ENCODE data around the gene OGFOD3.

The OGFOD3 gene

DNA sequence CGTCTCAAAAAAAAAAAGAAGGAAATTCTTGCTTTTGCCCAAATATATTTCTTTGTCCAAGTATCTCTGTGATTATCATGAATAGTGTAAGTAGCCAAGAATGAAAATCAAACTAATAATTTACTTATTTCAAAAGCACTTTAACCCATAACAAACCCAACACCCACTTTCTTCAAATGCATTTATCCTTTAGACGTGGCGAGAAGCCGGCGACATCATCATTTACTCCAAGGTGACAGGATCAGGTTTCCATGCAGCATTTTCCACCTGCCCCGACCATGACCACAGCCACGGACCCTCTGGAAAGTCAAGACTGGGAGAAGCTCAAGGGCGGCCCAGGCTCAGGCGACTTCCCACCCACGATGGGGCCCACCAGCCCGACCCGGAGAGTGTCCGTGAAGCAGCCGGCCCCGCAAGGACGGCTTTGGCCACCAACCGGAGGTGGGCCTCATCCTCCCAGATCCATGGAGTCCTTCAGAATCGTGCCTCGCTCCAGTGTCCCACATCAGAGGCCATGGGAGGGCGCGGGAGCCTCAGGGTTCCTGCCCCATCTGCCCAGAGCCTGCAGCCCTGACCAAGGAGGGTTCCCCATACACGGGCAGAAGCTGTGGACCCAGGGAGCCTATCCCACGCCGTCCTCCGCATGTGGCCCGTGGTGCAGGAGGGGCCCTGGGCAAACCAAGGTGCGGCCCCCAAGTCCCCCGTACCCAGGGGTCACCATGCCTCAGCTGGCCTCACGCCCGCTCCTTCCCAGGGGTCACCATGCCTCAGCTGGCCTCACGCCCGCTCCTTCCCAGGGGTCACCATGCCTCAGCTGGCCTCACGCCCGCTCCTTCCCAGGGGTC lies 28.1 kb downstream of the OGFOD3 start:
- H3K36me3 ChIP-seq (ENCODE audit: control insufficient read depth in 5 of 5, insufficient read depth in 5 of 5, low read length in 5 of 5), result peaks cover 0 to 27% (median 17%) of the 10 kb centered on the region in 5 donors
- no peak overlapping the region for H3K4me3 ChIP-seq (ENCODE audit: low read depth in 1 of 5, low read length in 5 of 5)
- H3K27me3 ChIP-seq (ENCODE audit: control insufficient read depth in 5 of 5, insufficient read depth in 4 of 5, low read length in 5 of 5), result peaks cover 5 to 24% (median 23%) of the 10 kb centered on the region in 5 donors
- peaks cover 0 to 28% (median 11%) of the 10 kb centered on the region in 5 donors for H3K4me1 ChIP-seq (ENCODE audit: control insufficient read depth in 5 of 5, insufficient read depth in 5 of 5, low read length in 5 of 5)
- no peaks in the 10 kb centered on the region for H3K9me3 ChIP-seq (ENCODE audit: control insufficient read depth in 5 of 5, low read length in 5 of 5)
- H3K9ac ChIP-seq (ENCODE audit: low read length in 5 of 5), result no peak overlapping the region
- H3K27ac ChIP-seq (ENCODE audit: low read depth, low read length), result no peak overlapping the region

DNA sequence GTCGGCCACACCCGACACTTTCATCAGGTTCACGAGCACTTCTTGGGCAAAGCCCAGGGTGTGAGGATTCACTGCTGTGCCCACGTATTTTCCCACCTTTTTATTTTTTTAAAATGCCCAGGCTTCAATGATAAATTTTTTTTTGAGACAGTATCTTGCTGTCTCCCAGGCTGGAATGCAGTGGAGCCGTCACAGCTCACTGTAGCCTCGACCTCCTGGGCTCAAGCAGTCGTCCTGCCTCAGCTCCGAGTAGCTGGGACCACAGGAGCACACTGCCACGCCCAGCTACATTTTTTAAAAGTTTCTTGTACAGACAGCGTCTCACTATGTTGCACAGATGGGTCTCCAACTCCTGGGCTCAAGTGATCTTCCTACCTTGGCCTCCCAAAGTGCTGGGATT lies 29.0 kb downstream of the OGFOD3 start:
- H3K27ac ChIP-seq (ENCODE audit: low read depth, low read length), result no peak overlapping the region
- H3K36me3 ChIP-seq (ENCODE audit: control insufficient read depth in 5 of 5, insufficient read depth in 5 of 5, low read length in 5 of 5), result peaks cover 0 to 27% (median 17%) of the 10 kb centered on the region in 5 donors
- no peaks in the 10 kb centered on the region for H3K9me3 ChIP-seq (ENCODE audit: control insufficient read depth in 5 of 5, low read length in 5 of 5)
- no peak overlapping the region for H3K4me3 ChIP-seq (ENCODE audit: low read depth in 1 of 5, low read length in 5 of 5)
- no peak overlapping the region for H3K9ac ChIP-seq (ENCODE audit: low read length in 5 of 5)
- peaks cover 9 to 32% (median 30%) of the 10 kb centered on the region in 5 donors for H3K27me3 ChIP-seq (ENCODE audit: control insufficient read depth in 5 of 5, insufficient read depth in 4 of 5, low read length in 5 of 5)
- H3K4me1 ChIP-seq (ENCODE audit: control insufficient read depth in 5 of 5, insufficient read depth in 5 of 5, low read length in 5 of 5), result peaks cover 0 to 37% (median 20%) of the 10 kb centered on the region in 5 donors

DNA sequence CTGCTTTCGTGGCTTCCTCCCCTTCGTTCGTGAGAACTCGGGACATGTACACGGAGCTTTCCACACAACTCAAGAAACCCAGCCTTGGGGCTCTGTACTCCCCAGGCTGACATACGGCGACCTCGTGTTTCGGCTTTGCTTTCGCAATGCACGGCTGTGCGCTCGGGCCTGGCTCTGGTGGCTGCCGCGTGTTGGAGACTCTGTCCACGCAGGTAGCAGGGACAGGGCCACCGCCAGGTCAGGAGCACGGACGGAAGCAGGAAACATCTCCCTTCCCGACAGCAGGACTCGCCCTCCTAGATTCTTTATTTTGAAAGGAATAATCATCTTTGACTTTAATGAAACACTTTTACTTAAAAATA lies 29.5 kb downstream of the OGFOD3 start:
- peaks cover 0 to 23% (median 17%) of the 10 kb centered on the region in 5 donors for H3K36me3 ChIP-seq (ENCODE audit: control insufficient read depth in 5 of 5, insufficient read depth in 5 of 5, low read length in 5 of 5)
- H3K4me1 ChIP-seq (ENCODE audit: control insufficient read depth in 5 of 5, insufficient read depth in 5 of 5, low read length in 5 of 5), result peaks cover 0 to 38% (median 20%) of the 10 kb centered on the region in 5 donors
- no peak overlapping the region for H3K9ac ChIP-seq (ENCODE audit: low read length in 5 of 5)
- H3K27ac ChIP-seq (ENCODE audit: low read depth, low read length), result no peak overlapping the region
- H3K9me3 ChIP-seq (ENCODE audit: control insufficient read depth in 5 of 5, low read length in 5 of 5), result no peaks in the 10 kb centered on the region
- H3K27me3 ChIP-seq (ENCODE audit: control insufficient read depth in 5 of 5, insufficient read depth in 4 of 5, low read length in 5 of 5), result peaks cover 9 to 37% (median 34%) of the 10 kb centered on the region in 5 donors
- no peak overlapping the region for H3K4me3 ChIP-seq (ENCODE audit: low read depth in 1 of 5, low read length in 5 of 5)

DNA sequence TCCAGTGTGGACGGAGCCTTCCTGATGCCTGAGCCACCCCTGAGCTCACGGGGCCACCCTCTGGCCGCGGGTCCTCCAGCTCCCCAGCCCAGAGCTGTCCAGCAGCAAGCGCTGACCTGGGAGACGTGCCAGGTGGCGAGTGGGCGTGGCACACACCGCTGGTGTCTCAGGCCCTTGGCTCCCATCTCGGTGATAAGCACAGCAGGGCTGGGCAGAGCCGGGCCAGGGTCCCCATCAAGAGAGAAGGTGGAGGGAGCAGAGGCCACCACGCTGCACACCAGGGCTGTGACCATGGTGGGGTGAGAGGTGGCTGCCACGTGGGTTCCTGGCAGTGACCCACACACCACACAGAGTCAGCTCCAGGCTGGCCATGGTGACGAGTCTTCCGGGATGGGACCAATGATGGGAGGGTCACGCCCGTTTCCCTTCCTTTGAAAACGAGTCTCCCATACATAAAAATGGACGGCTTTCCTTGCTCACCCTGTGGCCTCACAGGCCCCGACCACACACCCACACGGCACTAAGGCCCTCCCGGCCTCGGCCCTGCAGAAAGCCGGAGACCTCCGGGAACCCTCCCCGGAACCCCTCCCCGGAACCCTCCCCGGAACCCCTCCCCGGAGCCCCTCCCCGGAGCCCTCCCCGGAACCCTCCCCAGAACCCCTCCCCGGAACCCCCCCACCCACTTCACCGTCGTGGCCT lies 30.0 kb downstream of the OGFOD3 start:
- H3K27ac ChIP-seq (ENCODE audit: low read depth, low read length), result no peak overlapping the region
- H3K9me3 ChIP-seq (ENCODE audit: control insufficient read depth in 5 of 5, low read length in 5 of 5), result no peaks in the 10 kb centered on the region
- H3K9ac ChIP-seq (ENCODE audit: low read length in 5 of 5), result no peak overlapping the region
- no peak overlapping the region for H3K4me3 ChIP-seq (ENCODE audit: low read depth in 1 of 5, low read length in 5 of 5)
- peaks cover 0 to 20% (median 13%) of the 10 kb centered on the region in 5 donors for H3K36me3 ChIP-seq (ENCODE audit: control insufficient read depth in 5 of 5, insufficient read depth in 5 of 5, low read length in 5 of 5)
- H3K27me3 ChIP-seq (ENCODE audit: control insufficient read depth in 5 of 5, insufficient read depth in 4 of 5, low read length in 5 of 5), result peaks cover 9 to 40% (median 38%) of the 10 kb centered on the region in 5 donors
- peaks cover 0 to 38% (median 20%) of the 10 kb centered on the region in 5 donors for H3K4me1 ChIP-seq (ENCODE audit: control insufficient read depth in 5 of 5, insufficient read depth in 5 of 5, low read length in 5 of 5)

DNA sequence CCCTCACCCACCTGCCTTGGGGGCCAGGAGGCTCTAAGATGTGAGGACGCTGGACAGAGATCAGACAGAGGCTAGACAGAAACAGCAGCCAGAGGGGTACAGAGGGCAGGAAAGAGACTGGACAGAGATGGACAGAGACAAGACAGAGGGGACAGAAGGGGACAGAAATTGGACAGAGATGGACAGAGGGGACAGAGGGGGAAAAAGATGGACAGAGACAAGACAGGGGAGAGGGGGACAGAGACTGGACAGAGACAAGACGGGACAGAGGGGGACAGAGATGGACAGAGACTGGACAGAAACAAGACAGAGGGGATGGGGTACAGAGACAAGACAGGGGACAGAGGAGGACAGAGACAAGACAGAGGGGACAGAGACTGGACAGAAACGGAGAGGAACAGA lies 30.7 kb downstream of the OGFOD3 start:
- Histone ChIP-seq H3K9me3 (ENCODE audit: control insufficient read depth in 5 of 5, low read length in 5 of 5) (no peaks in the 10 kb centered on the region), H3K9ac (ENCODE audit: low read length in 5 of 5) (no peak overlapping the region), H3K4me1 (ENCODE audit: control insufficient read depth in 5 of 5, insufficient read depth in 5 of 5, low read length in 5 of 5) (peaks cover 0 to 38% (median 20%) of the 10 kb centered on the region in 5 donors), H3K27ac (ENCODE audit: low read depth, low read length) (no peak overlapping the region), H3K36me3 (ENCODE audit: control insufficient read depth in 5 of 5, insufficient read depth in 5 of 5, low read length in 5 of 5) (peaks cover 0 to 13% (median 8%) of the 10 kb centered on the region in 5 donors), H3K4me3 (ENCODE audit: low read depth in 1 of 5, low read length in 5 of 5) (no peak overlapping the region), H3K27me3 (ENCODE audit: control insufficient read depth in 5 of 5, insufficient read depth in 4 of 5, low read length in 5 of 5) (peaks cover 9 to 41% (median 40%) of the 10 kb centered on the region in 5 donors)

DNA sequence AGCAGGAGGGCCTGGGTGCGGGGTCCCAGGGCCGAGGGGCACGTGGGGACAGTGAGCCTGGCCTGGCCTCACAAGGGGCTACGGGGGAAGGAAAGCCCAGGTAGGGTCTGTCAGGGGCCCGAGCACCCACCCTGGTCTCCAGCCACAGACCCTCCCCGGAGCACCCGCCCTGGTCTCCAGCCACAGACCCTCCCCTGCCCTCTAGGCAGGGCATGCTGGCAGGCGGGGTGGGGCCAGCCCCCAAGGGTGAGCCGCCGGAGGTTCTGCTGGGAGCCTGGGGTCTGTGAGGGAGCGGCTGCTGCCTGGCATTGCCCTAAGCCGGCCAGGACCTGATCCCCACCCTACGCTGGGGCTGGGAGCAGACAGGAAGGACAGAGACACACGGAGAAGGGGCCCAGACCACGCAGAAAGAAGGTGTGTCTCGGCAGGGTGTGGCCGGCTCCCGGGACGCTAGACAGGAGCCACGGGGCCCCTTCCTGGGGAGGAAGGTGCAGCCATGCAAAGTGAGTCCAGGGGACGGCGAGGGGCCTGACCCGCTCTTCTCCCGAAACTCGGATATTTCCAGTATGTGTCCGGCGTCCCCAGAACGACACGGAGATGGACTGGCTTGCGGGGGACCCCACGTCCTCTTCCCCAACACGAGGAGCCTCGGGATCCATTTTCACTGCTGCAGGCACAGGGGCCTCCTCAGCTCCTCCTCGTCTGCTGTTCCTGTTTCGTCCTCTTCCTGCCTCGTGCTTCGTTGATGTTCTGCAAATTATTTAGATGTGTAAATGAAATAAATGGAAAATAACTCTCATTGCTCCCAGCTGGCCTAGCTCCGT lies 31.3 kb downstream of the OGFOD3 start:
- Histone ChIP-seq H3K4me1 (ENCODE audit: control insufficient read depth in 5 of 5, insufficient read depth in 5 of 5, low read length in 5 of 5) (peaks cover 0 to 38% (median 20%) of the 10 kb centered on the region in 5 donors), H3K9ac (ENCODE audit: low read length in 5 of 5) (no peak overlapping the region), H3K4me3 (ENCODE audit: low read depth in 1 of 5, low read length in 5 of 5) (no peak overlapping the region), H3K9me3 (ENCODE audit: control insufficient read depth in 5 of 5, low read length in 5 of 5) (no peaks in the 10 kb centered on the region), H3K36me3 (ENCODE audit: control insufficient read depth in 5 of 5, insufficient read depth in 5 of 5, low read length in 5 of 5) (peaks cover 0 to 7% (median 6%) of the 10 kb centered on the region in 5 donors), H3K27ac (ENCODE audit: low read depth, low read length) (no peak overlapping the region), H3K27me3 (ENCODE audit: control insufficient read depth in 5 of 5, insufficient read depth in 4 of 5, low read length in 5 of 5) (peaks cover 9 to 41% (median 40%) of the 10 kb centered on the region in 5 donors)

DNA sequence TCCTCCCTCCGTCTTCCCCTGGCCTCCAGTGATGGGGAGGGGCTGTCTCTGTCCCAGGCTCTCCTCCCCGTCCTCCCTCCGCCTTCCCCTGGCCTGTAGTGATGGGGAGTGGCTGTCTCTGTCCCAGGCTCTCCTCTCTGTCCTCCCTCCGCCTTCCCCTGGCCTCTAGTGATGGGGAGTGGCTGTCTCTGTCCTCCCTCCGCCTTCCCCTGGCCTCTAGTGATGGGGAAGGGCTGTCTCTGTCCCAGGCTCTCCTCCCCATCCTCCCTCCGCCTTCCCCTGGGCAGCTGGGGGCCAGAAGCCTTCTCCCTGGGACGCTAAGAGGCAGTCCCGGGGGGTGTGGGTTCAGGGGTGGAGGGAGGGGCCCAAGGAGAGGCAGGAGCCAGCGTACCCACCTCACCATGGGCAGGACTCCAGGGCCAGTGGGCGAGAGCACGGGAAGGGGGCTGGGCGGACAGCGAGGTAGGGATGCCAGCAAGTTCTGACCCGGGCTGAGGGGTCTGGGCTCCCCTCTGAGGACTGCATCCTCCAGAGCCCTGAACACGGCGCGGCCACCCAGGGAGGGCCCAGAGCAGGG lies 32.0 kb downstream of the OGFOD3 start:
- Histone ChIP-seq H3K4me1 (ENCODE audit: control insufficient read depth in 5 of 5, insufficient read depth in 5 of 5, low read length in 5 of 5) (peaks cover 2 to 41% (median 23%) of the 10 kb centered on the region in 5 donors), H3K27me3 (ENCODE audit: control insufficient read depth in 5 of 5, insufficient read depth in 4 of 5, low read length in 5 of 5) (peaks cover 9 to 43% (median 40%) of the 10 kb centered on the region in 5 donors), H3K27ac (ENCODE audit: low read depth, low read length) (no peak overlapping the region), H3K4me3 (ENCODE audit: low read depth in 1 of 5, low read length in 5 of 5) (no peak overlapping the region), H3K9me3 (ENCODE audit: control insufficient read depth in 5 of 5, low read length in 5 of 5) (no peaks in the 10 kb centered on the region), H3K36me3 (ENCODE audit: control insufficient read depth in 5 of 5, insufficient read depth in 5 of 5, low read length in 5 of 5) (no peaks in the 10 kb centered on the region), H3K9ac (ENCODE audit: low read length in 5 of 5) (no peak overlapping the region)

DNA sequence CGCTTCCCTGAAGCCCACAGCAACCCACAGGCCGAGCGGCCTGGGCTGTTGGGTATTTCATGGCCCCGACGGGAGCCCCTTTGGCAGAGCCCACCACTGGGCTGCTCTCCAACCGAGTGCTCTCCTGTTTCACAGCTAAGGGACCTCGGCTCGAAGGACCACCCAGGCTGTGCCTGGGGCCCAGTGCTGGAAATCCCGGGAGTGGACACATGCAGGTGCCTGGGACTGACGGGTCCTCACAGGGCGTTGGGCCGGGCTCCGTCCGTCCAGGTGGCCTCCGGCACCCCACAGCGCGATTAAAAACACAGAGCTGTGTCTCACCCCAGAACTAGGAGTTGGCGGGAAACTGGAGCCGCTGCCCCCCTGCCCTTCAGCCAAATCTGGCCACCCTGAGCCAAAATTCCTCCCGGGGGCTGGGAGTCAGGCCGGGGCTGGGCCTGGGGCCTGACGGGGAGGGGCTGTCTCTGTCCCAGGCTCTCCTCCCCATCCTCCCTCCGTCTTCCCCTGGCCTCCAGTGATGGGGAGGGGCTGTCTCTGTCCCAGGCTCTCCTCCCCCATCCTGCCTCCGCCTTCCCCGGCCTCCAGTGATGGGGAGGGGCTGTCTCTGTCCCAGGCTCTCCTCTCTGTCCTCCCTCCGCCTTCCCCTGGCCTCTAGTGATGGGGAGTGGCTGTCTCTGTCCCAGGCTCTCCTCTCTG lies 32.7 kb downstream of the OGFOD3 start:
- Histone ChIP-seq H3K27ac (ENCODE audit: low read depth, low read length) (no peak overlapping the region), H3K4me3 (ENCODE audit: low read depth in 1 of 5, low read length in 5 of 5) (no peak overlapping the region), H3K4me1 (ENCODE audit: control insufficient read depth in 5 of 5, insufficient read depth in 5 of 5, low read length in 5 of 5) (peaks cover 2 to 44% (median 27%) of the 10 kb centered on the region in 5 donors), H3K27me3 (ENCODE audit: control insufficient read depth in 5 of 5, insufficient read depth in 4 of 5, low read length in 5 of 5) (peaks cover 9 to 43% (median 40%) of the 10 kb centered on the region in 5 donors), H3K9me3 (ENCODE audit: control insufficient read depth in 5 of 5, low read length in 5 of 5) (no peaks in the 10 kb centered on the region), H3K9ac (ENCODE audit: low read length in 5 of 5) (no peak overlapping the region), H3K36me3 (ENCODE audit: control insufficient read depth in 5 of 5, insufficient read depth in 5 of 5, low read length in 5 of 5) (no peaks in the 10 kb centered on the region)
